Neuron (in vitro differentiated cells): ENCODE measurements around the gene SARNP.

Source experiments
- H2AFZ ChIP-seq: one replicate; pipeline ENCODE4 v1.6.1; 2013; ENCODE audit warnings: low read depth, mild to moderate bottlenecking, inconsistent platforms, low read length, moderate library complexity
- H3K27me3 ChIP-seq: one replicate; pipeline ENCODE4 v1.6.1; 2013; ENCODE audit warnings: low read length; ENCODE audit not compliant: insufficient read depth
- H3K36me3 ChIP-seq: one replicate; pipeline ENCODE4 v1.6.1; 2013; ENCODE audit warnings: low read length; ENCODE audit not compliant: insufficient read depth
- H3K4me1 ChIP-seq: one replicate; pipeline ENCODE4 v1.6.1; 2013; ENCODE audit warnings: low read length; ENCODE audit not compliant: insufficient read depth
- H3K4me3 ChIP-seq: 2 replicates; pipeline ENCODE4 v1.5.1; 2013; ENCODE audit warnings: mild to moderate bottlenecking, low read length, moderate library complexity
- H3K9me3 ChIP-seq: one replicate; pipeline ENCODE4 v1.6.1; 2013; ENCODE audit warnings: low read length

The SARNP gene

DNA sequence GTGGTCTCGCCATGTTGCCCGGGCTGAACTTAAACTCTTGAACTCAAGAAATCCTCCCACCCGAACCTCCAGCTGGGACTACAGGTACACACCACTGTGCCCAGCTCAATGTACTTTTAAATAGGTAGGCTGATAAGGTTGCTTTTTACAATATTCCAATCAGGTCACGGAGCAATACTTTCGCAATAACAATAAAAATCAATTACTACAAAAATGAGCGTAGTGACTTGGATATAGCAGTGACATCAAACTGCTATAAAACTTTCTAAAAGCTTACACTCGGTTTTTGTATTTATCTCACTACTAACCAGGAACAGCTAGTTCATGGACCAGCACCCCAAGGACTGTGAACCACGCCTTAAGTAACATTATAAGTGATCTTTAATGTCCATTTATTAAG lies 10.5 kb downstream of the SARNP start:
- no peak overlapping the region for H2AFZ ChIP-seq
- peaks cover 40% of the 10 kb centered on the region for H3K36me3 ChIP-seq
- H3K9me3 ChIP-seq, result no peaks in the 10 kb centered on the region
- H3K4me1 ChIP-seq, result no peaks in the 10 kb centered on the region
- H3K4me3 ChIP-seq, result no peak overlapping the region
- no peaks in the 10 kb centered on the region for H3K27me3 ChIP-seq

- peaks cover 86% of the 10 kb centered on the region for H3K36me3 ChIP-seq
- no peak overlapping the region for H3K4me3 ChIP-seq
- no peaks in the 10 kb centered on the region for H3K9me3 ChIP-seq
- no peaks in the 10 kb centered on the region for H3K4me1 ChIP-seq
- no peak overlapping the region for H2AFZ ChIP-seq
- no peaks in the 10 kb centered on the region for H3K27me3 ChIP-seq
Observed at GRCh38 chr12:55797550-55797949, 20.0 kb downstream of the SARNP start.

DNA sequence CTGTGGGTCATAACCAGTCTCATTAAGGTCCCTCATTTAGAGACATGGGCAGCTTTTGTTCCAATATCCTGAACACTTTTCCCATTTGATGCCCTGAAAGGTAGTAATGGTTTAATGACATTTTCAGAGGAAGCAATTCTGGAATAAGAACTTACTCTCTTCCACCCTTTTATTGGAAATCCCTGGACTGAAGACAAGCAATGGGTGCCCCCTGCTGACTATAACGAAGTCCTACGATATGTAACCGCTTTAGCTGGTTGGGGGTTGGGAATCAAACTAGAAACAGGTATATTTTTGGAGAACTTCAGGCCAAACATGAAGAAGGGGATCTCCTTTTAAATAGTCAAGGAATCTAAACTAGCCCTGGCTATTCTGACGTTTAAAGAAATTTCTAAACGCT lies 20.5 kb downstream of the SARNP start:
- no peaks in the 10 kb centered on the region for H3K9me3 ChIP-seq
- peaks cover 90% of the 10 kb centered on the region for H3K36me3 ChIP-seq
- H3K4me1 ChIP-seq, result no peaks in the 10 kb centered on the region
- H2AFZ ChIP-seq, result no peak overlapping the region
- no peak overlapping the region for H3K4me3 ChIP-seq
- no peaks in the 10 kb centered on the region for H3K27me3 ChIP-seq

DNA sequence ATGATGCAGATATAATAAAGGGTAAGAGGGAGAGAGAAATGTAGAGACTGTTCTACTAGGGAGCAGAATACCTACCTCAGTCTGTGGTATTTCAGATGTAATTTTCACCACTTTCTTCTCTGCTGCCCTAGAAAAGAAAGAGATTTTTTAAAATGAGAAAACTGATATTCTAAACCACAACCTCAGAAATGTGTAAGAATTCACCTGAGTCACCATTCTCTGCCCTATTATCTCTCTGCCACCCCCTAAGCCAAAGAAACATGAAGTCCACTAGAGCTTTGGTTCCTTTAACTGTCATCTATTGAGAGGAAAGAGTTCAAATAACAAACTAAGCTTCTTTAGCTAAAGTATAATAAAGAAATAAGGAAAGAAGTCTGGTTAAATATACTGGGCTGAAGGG lies 21.6 kb downstream of the SARNP start:
- no peaks in the 10 kb centered on the region for H3K27me3 ChIP-seq
- no peaks in the 10 kb centered on the region for H3K9me3 ChIP-seq
- no peak overlapping the region for H2AFZ ChIP-seq
- H3K4me1 ChIP-seq, result no peaks in the 10 kb centered on the region
- peaks cover 88% of the 10 kb centered on the region for H3K36me3 ChIP-seq
- no peak overlapping the region for H3K4me3 ChIP-seq

DNA sequence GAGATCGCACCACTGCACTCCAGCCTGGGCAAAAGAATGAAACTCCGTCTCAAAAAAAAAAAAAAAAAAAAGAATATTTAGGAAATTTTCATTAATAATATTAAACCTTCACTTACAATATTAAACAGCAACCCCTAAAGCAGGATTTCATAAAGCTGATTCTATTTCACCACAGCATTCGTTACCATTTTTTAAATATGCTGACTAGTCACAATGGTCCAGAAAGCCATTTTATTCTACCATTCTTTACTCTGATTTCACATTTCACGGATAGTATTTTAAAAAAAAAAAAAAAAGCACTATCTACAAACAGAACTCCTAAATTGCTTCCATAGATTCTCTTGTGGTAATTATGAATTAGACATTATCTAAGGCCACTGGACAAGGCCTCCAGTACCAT lies 27.6 kb downstream of the SARNP start:
- no peak overlapping the region for H3K4me3 ChIP-seq
- no peaks in the 10 kb centered on the region for H3K27me3 ChIP-seq
- H3K36me3 ChIP-seq, result peaks cover 84% of the 10 kb centered on the region

GRCh38 chr12:55789171-55789570 lies 28.4 kb downstream of the SARNP start:
- Histone ChIP-seq H3K36me3 (peaks cover 84% of the 10 kb centered on the region), H3K4me3 (no peak overlapping the region), H3K27me3 (no peaks in the 10 kb centered on the region)

More for the DNA sequence above, 27.6 kb downstream of the SARNP start:
- Histone ChIP-seq H3K9me3 (no peaks in the 10 kb centered on the region), H2AFZ (no peak overlapping the region), H3K4me1 (no peaks in the 10 kb centered on the region)

DNA sequence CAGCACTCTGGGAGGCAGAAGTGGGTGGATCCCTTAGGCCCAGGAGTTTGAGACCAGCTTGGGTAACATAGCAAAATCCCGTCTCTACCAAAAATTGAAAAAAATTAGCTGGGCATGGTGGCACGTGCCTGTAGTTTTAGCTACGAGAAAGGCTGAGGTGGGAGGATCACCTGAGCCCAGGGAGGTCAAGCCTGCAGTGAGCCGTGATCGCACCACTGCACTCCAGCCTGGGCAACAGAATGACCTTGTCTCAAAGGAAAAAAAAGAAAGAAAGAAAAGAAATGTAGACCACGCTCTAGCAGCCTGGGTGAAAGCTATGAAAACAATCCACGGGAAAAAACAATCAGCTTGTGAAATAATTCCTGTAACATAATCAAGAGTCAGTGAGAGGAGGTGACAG lies 29.0 kb downstream of the SARNP start:
- H3K36me3 ChIP-seq, result peaks cover 84% of the 10 kb centered on the region
- no peaks in the 10 kb centered on the region for H3K9me3 ChIP-seq

More at GRCh38 chr12:55789171-55789570, 28.4 kb downstream of the SARNP start:
- Histone ChIP-seq H3K9me3 (no peaks in the 10 kb centered on the region), H2AFZ (no peak overlapping the region), H3K4me1 (no peaks in the 10 kb centered on the region)

DNA sequence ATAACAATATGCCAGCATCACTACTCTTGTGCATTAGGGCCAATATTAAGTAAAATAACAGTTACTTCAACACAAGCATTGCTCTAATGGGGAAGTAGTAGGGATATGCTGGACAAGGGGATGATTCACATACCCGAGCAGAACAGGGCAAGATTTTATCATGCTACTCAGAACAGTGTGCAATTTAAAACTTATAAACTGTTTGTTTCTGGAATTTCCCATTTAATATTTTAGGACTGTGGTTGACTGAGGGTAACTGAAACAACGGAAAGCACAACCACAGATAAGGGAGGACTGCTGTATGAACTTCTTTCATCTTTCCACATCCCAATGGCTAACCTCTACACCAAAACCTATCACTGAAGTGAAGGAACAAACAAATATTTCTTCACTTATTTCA lies 36.8 kb downstream of the SARNP start:
- peaks cover 86% of the 10 kb centered on the region for H3K36me3 ChIP-seq
- no peak overlapping the region for H3K4me3 ChIP-seq
- H3K9me3 ChIP-seq, result no peaks in the 10 kb centered on the region
- H3K4me1 ChIP-seq, result no peaks in the 10 kb centered on the region
- no peak overlapping the region for H2AFZ ChIP-seq
- H3K27me3 ChIP-seq, result no peaks in the 10 kb centered on the region

More for the DNA sequence above, 29.0 kb downstream of the SARNP start:
- H3K4me1 ChIP-seq, result no peaks in the 10 kb centered on the region
- no peak overlapping the region for H3K4me3 ChIP-seq
- no peak overlapping the region for H2AFZ ChIP-seq
- no peaks in the 10 kb centered on the region for H3K27me3 ChIP-seq

DNA sequence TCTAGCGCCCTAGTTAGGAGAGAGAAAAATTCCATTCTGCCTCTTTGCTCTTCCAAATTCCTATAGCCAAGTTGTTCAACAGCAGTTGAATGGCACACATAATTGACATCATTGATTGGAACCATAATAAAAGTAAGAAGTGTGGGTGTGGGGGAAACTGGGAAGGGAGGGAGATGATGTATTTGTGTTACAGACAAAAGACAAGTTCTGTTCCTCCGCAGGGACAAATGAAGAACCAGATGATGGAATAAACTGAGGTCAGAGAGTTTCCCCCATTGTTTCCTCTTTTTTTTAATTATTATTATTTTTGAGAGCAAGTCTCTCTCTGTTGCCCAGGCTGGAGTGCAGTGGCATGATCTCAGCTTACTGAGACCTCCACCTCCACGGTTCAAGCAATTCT lies 39.7 kb downstream of the SARNP start:
- Histone ChIP-seq H2AFZ (no peak overlapping the region), H3K27me3 (no peaks in the 10 kb centered on the region), H3K4me1 (no peaks in the 10 kb centered on the region), H3K36me3 (peaks cover 70% of the 10 kb centered on the region), H3K4me3 (no peak overlapping the region), H3K9me3 (no peaks in the 10 kb centered on the region)

DNA sequence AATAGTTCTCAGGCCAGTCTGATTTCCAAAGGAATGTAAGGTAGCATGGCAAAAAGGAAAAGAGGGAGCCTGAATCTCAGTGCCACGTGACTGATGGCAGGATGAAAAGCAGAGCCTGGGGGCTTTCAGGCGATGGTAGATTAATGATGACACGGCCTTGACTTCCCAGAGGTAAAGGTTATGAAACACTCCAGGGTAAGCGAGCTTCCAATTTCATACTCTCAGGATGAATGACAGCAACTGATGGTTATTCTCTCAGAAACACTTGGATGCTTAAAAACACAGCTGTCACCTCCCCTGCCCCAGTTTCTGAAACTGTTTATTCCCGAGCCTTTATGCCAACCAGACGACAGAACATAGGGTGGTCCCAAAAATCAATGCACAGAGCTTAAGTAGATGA lies 45.8 kb downstream of the SARNP start:
- Histone ChIP-seq H3K27me3 (no peaks in the 10 kb centered on the region), H3K4me3 (no peak overlapping the region), H3K4me1 (peaks cover under 1% of the 10 kb centered on the region), H3K36me3 (peaks cover 56% of the 10 kb centered on the region), H2AFZ (no peak overlapping the region), H3K9me3 (no peaks in the 10 kb centered on the region)

DNA sequence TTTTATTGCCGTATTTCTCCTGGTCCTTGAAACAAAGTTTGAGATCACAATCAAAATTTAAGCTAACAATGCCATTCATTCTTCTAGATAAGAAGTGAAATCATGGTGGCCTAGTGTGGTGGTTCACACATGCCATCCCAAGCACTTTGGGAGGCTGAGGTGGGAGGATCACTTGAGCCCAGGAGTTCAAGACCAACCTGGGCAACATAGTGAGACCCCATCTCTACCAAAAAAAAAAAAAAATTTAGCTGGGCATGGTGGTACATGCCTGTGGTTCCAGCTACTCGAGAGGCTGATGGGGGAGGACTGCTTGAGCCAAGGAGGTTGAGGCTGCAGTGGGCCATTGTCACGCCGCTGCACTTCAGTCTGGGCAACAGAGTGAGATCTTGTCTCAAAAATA lies 50.4 kb downstream of the SARNP start:
- Histone ChIP-seq H3K9me3 (no peaks in the 10 kb centered on the region), H3K36me3 (peaks cover 52% of the 10 kb centered on the region), H2AFZ (no peak overlapping the region), H3K27me3 (no peaks in the 10 kb centered on the region), H3K4me1 (peaks cover 12% of the 10 kb centered on the region), H3K4me3 (no peak overlapping the region)

DNA sequence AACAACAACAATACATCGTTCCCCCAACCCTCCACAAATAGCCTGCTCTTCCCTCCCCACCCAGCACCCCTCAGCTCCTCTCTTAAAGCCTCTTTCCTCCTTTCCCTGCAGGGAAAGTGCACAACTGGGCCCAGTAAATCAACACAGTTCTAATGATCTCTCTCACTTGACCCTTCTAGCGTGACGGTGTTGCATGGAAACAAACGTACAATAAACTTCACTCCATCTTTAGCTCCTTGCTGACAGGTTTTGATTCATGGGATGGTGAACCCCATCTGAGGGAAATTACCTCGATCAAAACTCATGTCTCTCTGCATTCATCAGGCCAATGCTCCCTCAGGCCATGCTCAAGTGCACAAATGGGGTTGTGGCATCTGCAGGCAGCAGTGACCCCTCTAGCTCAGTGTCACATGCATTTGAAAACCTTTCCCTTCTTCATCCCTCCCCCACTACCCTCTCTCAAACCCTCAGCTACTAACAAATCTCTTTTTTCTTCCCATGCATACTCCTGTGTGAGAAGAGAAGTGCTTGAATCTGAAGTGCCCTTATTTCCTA lies 51.7 kb downstream of the SARNP start:
- Histone ChIP-seq H3K9me3 (no peaks in the 10 kb centered on the region), H2AFZ (no peak overlapping the region), H3K4me3 (no peak overlapping the region), H3K36me3 (peaks cover 50% of the 10 kb centered on the region), H3K4me1 (peaks cover 12% of the 10 kb centered on the region), H3K27me3 (no peaks in the 10 kb centered on the region)

GRCh38 chr12:55762646-55763045 lies 54.9 kb downstream of the SARNP start:
- Histone ChIP-seq H3K4me1 (peaks cover 12% of the 10 kb centered on the region), H3K4me3 (no peak overlapping the region), H3K9me3 (peaks cover 5% of the 10 kb centered on the region), H3K36me3 (peaks cover 60% of the 10 kb centered on the region), H2AFZ (no peak overlapping the region), H3K27me3 (no peaks in the 10 kb centered on the region)

GRCh38 chr12:55760663-55761062 lies 56.9 kb downstream of the SARNP start:
- peaks cover 66% of the 10 kb centered on the region for H3K36me3 ChIP-seq
- H3K4me3 ChIP-seq, result no peak overlapping the region
- peaks cover 1% of the 10 kb centered on the region for H3K4me1 ChIP-seq
- no peak overlapping the region for H2AFZ ChIP-seq
- peaks cover 5% of the 10 kb centered on the region for H3K9me3 ChIP-seq
- no peaks in the 10 kb centered on the region for H3K27me3 ChIP-seq
